Osteocyte (in vitro differentiated cells): ENCODE data around the gene LBX2. TPM values are rescaled to one million over a fixed set of nuclear protein-coding genes. Genes with fewer than 3 reads are reported as not detected.

Experiments
- DNase-seq: peaks from one replicate; pipeline ENCODE4 v3.0.0; 2021; ENCODE audit warnings: mixed read lengths; ENCODE audit not compliant: unreplicated experiment; ENCODE audit errors: extremely low spot score
- H3K27ac Mint-ChIP-seq: one replicate; pipeline ENCODE4 v1.8.0; 2021; ENCODE audit warnings: mild to moderate bottlenecking, mixed read lengths; ENCODE audit not compliant: unreplicated experiment
- H3K27me3 Mint-ChIP-seq: one replicate; pipeline ENCODE4 v1.8.0; 2021; ENCODE audit warnings: mixed read lengths; ENCODE audit not compliant: unreplicated experiment
- H3K36me3 Mint-ChIP-seq: one replicate; pipeline ENCODE4 v1.8.0; 2021; ENCODE audit warnings: mixed read lengths; ENCODE audit not compliant: unreplicated experiment
- H3K4me1 Mint-ChIP-seq: one replicate; pipeline ENCODE4 v1.8.0; 2021; ENCODE audit warnings: mixed read lengths; ENCODE audit not compliant: unreplicated experiment
- H3K4me3 Mint-ChIP-seq: one replicate; pipeline ENCODE4 v1.8.0; 2021; ENCODE audit warnings: mild to moderate bottlenecking, moderate library complexity, mixed read lengths; ENCODE audit not compliant: unreplicated experiment
- H3K9me3 Mint-ChIP-seq: one replicate; pipeline ENCODE4 v1.8.0; 2021; ENCODE audit warnings: mixed read lengths; ENCODE audit not compliant: unreplicated experiment
- total RNA-seq: library from RNA; stranded (reverse); gene quantifications from 2 replicates; pipeline ENCODE4 v1.2.1, GENCODE V29; 2021
- TF ChIP-seq, protein P1 (sequence below): fragments of 200-600 bp; sonication (generic); IDR thresholded peaks from 2 replicates; pipeline ENCODE4 v1.5.0; 2021; ENCODE audit warnings: antibody characterized with exemption, mild to moderate bottlenecking, moderate library complexity

LBX2 gene
- total RNA-seq, 1 donor from 2014 or later: 1.0 TPM

DNA sequence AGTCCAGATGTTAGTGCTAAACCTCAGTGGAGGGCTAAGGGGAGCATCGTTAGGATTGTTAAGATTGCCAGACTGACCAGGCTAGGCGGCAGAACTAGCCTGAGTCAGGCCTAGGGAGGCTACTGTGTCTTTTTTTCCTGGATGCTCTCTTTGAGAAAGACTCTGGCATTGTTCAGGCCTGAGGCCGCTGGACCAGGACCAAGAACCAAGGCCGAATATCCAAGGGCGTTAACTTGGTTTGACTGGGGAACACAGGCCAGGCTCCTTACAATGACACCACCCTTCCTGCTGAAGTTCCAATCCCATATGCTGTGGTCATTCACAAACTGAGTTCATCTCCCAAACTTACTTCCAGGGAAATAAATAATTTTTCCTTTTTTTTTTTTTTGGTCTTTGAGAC is 40.9 kb upstream of the LBX2 start:
- DNase-seq: no peak
- no peak overlapping the region for H3K27ac Mint-ChIP-seq
- H3K4me3 Mint-ChIP-seq: no peak overlapping the region
- peaks cover 15% of the 10 kb centered on the region for H3K36me3 Mint-ChIP-seq
- H3K9me3 Mint-ChIP-seq: no peaks in the 10 kb centered on the region
- no peaks in the 10 kb centered on the region for H3K27me3 Mint-ChIP-seq
- TF ChIP-seq, protein P1, sequence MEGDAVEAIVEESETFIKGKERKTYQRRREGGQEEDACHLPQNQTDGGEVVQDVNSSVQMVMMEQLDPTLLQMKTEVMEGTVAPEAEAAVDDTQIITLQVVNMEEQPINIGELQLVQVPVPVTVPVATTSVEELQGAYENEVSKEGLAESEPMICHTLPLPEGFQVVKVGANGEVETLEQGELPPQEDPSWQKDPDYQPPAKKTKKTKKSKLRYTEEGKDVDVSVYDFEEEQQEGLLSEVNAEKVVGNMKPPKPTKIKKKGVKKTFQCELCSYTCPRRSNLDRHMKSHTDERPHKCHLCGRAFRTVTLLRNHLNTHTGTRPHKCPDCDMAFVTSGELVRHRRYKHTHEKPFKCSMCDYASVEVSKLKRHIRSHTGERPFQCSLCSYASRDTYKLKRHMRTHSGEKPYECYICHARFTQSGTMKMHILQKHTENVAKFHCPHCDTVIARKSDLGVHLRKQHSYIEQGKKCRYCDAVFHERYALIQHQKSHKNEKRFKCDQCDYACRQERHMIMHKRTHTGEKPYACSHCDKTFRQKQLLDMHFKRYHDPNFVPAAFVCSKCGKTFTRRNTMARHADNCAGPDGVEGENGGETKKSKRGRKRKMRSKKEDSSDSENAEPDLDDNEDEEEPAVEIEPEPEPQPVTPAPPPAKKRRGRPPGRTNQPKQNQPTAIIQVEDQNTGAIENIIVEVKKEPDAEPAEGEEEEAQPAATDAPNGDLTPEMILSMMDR: no peak
- H3K4me1 Mint-ChIP-seq: no peaks in the 10 kb centered on the region

DNA sequence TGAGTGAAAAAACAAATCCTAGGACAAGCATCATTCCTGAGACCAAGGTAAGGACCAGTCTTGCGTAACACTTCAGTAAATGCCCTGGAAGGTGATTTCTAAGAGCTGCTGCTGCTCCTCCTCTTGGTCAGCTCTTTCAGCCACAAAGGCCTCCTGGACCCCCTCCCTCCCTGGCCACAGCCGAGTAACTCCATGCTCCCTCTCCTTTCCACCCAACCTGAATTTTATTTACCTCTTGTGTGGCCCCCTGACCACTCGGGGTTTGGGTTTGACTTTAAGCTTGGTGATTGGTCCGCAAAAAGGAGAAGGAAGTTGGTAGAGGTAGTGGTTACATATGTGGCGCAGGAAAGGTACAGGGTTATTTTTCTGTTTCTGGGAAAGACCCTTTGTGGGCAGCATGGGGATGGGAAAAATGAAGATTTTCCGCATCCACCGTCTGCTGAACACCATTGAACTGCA is 39.5 kb upstream of the LBX2 start:
- H3K9me3 Mint-ChIP-seq: no peaks in the 10 kb centered on the region
- no peaks in the 10 kb centered on the region for H3K27me3 Mint-ChIP-seq
- no peak overlapping the region for H3K4me3 Mint-ChIP-seq
- no peaks in the 10 kb centered on the region for H3K4me1 Mint-ChIP-seq
- no peak for DNase-seq
- peaks cover 14% of the 10 kb centered on the region for H3K36me3 Mint-ChIP-seq
- TF ChIP-seq, protein P1: no peak
- no peak overlapping the region for H3K27ac Mint-ChIP-seq

DNA sequence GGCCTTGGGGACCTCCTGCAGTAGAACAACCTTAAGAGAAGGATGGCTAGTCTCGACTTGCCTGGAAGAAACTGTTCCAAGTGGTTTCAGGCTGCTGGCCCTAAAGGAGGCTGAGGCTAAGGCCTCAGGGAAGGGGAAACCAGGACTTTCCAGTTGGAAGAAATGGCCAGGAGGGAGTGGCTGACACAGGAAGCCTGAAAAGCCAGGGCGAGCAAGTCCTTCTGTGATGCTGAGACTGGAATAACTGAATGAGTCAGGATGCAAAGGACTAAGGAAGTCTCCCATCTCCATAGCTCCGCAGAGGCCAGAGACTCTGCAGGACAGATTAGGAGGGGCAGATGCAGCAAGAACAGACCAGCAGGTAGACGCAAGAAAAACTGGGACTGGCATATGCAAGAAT is 37.7 kb upstream of the LBX2 start:
- no peak for DNase-seq
- H3K4me1 Mint-ChIP-seq: peaks cover 1% of the 10 kb centered on the region
- H3K27ac Mint-ChIP-seq: no peak overlapping the region
- no peak overlapping the region for H3K4me3 Mint-ChIP-seq
- H3K36me3 Mint-ChIP-seq: peaks cover 8% of the 10 kb centered on the region
- TF ChIP-seq, protein P1: no peak
- H3K9me3 Mint-ChIP-seq: no peaks in the 10 kb centered on the region
- no peaks in the 10 kb centered on the region for H3K27me3 Mint-ChIP-seq

DNA sequence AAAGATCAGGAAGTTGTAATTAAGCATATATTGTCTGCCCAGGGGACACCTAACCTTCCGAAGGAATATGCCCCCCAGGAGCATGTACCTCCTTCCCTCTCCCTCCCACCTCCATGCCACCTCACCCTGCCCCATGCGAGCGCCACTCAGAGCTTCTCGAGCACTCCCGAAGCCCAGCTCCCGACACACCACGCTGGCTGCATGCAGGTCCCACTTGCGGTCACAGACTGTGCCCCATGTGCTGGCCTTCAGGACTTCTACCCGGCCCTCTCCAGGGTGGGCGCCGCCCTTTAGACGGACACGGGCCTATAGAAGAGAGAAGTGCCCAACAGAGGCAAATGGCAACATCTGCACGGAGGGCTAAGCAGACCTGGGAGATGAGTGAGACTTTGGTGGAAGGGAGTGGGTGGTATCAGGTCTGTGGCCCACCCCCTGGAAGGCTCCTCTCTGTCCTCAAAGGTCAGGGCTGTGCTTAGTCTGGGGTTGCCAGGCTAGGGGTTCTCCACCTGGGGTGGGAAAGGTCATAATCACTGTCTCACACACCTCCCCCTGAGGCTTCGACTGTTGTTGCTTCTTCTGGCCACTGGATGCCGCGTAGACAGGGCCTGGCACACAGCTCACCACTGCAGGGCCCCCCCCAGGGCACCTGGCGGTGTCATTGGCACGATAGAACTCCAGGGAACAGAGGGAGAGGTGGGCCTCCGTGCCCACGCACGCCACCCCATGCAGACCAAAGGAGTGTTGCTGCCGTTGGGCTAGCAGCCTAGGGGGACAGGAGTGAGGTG is 37.0 kb upstream of the LBX2 start:
- TF ChIP-seq, protein P1: no peak
- no peak overlapping the region for H3K27ac Mint-ChIP-seq
- H3K4me1 Mint-ChIP-seq: peaks cover 7% of the 10 kb centered on the region
- no peak overlapping the region for H3K4me3 Mint-ChIP-seq
- DNase-seq: no peak
- no peaks in the 10 kb centered on the region for H3K27me3 Mint-ChIP-seq
- H3K9me3 Mint-ChIP-seq: no peaks in the 10 kb centered on the region
- H3K36me3 Mint-ChIP-seq: peaks cover 6% of the 10 kb centered on the region

DNA sequence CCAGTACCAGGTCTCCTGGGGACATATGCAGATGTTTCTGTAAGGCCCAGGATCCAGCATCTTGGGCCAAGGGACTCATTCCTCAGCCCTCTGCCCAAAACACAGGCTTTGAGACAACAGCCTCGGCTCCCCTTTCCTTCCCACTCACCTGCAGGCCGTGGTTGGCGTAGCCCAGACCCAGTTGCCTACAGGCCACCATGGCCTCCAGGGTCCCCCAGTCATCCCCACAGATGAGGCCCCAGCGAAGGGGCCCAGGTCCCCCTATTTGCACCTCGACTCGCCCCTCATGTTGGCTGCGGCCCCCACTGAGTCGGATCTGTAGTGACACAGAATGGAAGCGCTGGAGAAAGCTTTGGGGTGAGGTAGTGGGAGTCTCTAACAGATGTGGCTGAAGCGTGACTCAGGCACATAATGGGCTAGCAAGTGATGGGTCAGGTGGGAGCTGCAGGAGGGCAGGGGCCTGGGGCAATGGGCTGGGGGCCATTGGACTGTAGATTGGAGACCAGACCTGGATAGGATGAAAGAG is 36.1 kb upstream of the LBX2 start:
- Mint-ChIP-seq H3K27me3 (no peaks in the 10 kb centered on the region), H3K9me3 (no peaks in the 10 kb centered on the region), H3K4me1 (peaks cover 16% of the 10 kb centered on the region), H3K27ac (no peak overlapping the region), H3K4me3 (no peak overlapping the region), H3K36me3 (peaks cover 2% of the 10 kb centered on the region)
- DNase-seq: no peak
- TF ChIP-seq, protein P1: no peak
